Measurements from ENCODE around the gene NAA80. TPM values are rescaled to one million over a fixed set of nuclear protein-coding genes. Genes with fewer than 3 reads are reported as not detected.

NAA80 gene
- total and polyA plus RNA-seq, 12 donors = 6.4 to 13.5 (median 8.2) TPM

DNA sequence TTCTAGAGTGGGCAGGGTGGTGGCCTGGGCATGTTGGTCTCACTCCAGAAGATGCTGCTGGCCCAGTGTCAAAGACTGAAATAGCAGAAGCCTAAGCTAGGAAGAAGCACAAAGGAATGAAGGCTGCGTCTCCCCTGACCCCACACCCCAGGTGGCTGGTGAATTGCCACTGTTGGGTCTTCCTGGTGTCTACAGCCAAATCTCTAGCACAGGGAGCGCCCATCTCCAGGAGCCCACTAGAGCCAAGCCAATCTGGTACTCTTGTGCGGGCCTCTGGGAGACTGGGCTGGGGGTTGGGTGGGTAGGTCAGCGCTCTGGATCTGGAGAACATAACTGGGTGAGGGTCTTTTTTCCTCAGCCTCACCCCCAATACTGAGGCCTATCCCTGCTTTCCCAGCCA is 27.9 kb upstream of the NAA80 start:
- H3K4me3 ChIP-seq = peak overlapping the region; percentile 76 to 97 (median 90)
- H3K27ac ChIP-seq = peak overlapping the region in 7 of 10 donors; percentile 79 to 93 (median 91)
- ATAC-seq (no peak), DNase-seq (no peak)
- no peaks in the 10 kb centered on the region for H3K27me3 ChIP-seq
- H3K36me3 ChIP-seq = peaks cover 8 to 56% (median 34%) of the 10 kb centered on the region in 9 donors
- WGBS, 2 donors = 62 to 67% methylated on average over 4 of the region's 4 CpGs
- intact Hi-C loops (cut with DNase I) = loop anchor here in 1 of 10 donors (10.0 kb wide), 1 partner anchor 62 kb away; the partner anchor contains the start of gene SEMA3B
- TF ChIP-seq, protein P1, sequence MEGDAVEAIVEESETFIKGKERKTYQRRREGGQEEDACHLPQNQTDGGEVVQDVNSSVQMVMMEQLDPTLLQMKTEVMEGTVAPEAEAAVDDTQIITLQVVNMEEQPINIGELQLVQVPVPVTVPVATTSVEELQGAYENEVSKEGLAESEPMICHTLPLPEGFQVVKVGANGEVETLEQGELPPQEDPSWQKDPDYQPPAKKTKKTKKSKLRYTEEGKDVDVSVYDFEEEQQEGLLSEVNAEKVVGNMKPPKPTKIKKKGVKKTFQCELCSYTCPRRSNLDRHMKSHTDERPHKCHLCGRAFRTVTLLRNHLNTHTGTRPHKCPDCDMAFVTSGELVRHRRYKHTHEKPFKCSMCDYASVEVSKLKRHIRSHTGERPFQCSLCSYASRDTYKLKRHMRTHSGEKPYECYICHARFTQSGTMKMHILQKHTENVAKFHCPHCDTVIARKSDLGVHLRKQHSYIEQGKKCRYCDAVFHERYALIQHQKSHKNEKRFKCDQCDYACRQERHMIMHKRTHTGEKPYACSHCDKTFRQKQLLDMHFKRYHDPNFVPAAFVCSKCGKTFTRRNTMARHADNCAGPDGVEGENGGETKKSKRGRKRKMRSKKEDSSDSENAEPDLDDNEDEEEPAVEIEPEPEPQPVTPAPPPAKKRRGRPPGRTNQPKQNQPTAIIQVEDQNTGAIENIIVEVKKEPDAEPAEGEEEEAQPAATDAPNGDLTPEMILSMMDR (IDR thresholded peaks at IDR 0.05) = no peak
- H3K4me1 ChIP-seq = peaks cover 19 to 65% (median 55%) of the 10 kb centered on the region in 9 donors
- H3K9me3 ChIP-seq = no peaks in the 10 kb centered on the region

DNA sequence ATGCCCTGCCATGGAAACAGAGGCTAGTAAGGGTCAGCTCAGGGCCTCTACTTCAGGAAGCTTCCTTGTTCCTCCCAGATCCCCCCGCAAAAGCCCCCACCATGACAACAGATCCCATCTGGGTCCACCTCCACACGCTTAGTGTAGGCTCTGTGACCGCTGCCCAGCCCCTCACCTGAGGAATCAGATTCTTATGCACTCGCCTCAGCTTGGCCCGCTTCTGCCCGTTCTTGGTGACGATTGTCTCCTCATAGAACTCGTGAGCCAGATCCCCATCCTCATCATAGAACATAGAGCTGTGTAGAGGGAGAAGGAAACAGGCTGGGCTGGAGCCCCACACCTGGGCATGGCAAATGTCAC is 27.0 kb upstream of the NAA80 start:
- TF ChIP-seq, protein P1 (IDR thresholded peaks at IDR 0.05) = no peak
- DNase-seq = no peak
- Histone ChIP-seq H3K4me3 (no peak overlapping the region), H3K4me1 (peaks cover 21 to 68% (median 54%) of the 10 kb centered on the region in 9 donors), H3K36me3 (peaks cover 3 to 46% (median 24%) of the 10 kb centered on the region in 9 donors), H3K9me3 (no peaks in the 10 kb centered on the region), H3K27me3 (no peaks in the 10 kb centered on the region), H3K27ac (peak overlapping the region in 6 of 10 donors; percentile 40 to 99 (median 95))
- WGBS, 2 donors = 92 to 94% methylated on average over 8 of the region's 8 CpGs
- ATAC-seq = no peak
- intact Hi-C loops (cut with DNase I) = loop anchor here in 1 of 10 donors (10.0 kb wide), 1 partner anchor 61 kb away; the partner anchor contains the start of gene SEMA3B

DNA sequence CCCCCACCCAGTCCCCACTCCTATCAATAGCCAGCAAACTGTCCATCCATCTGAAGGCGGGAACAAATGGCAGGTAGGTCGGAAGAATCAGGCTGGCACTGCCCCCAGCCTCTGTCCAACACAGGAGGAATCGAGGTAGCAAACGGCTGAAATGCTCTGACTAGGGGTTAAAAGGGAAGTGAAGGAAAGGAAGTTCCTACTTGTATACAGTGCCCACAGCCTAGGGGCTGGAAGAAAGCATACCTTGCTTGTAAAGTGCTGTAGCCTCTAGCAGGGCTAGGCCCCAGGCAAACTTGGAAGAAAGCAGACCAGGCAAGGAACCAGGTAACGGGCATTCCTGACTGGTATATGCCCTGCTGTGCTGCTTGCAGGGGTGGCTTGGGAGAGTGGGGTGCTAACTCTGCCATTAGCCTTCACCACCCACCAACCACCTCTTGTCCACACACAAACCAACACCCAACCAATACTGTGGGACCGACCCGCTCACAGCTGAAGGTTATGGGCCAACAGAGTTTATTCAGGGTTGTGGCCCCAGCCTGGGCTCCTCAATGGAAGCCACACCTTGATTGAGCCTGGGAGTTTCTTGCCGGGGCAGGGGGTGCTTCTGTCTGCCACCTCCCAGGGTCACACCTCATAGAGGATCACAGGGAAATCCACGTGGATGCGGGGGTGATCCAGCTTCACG is 26.4 kb upstream of the NAA80 start:
- TF ChIP-seq, protein P1 (IDR thresholded peaks at IDR 0.05) = no peak
- no peak overlapping the region for H3K4me3 ChIP-seq
- no peaks in the 10 kb centered on the region for H3K27me3 ChIP-seq
- ATAC-seq (no peak), DNase-seq (no peak)
- H3K4me1 ChIP-seq = peaks cover 21 to 70% (median 55%) of the 10 kb centered on the region in 9 donors
- no peaks in the 10 kb centered on the region for H3K9me3 ChIP-seq
- WGBS, 2 donors = 88 to 95% methylated on average over 11 of the region's 11 CpGs
- peaks cover 0 to 41% (median 19%) of the 10 kb centered on the region in 9 donors for H3K36me3 ChIP-seq
- intact Hi-C loops (cut with DNase I) = loop anchor here in 3 of 10 donors (2.0 to 10.0 kb wide), 3 partner anchors 51 to 99 kb away; partner anchors contain the start of gene SEMA3B (in 1 of the 3)
- H3K27ac ChIP-seq = peak overlapping the region; percentile 40 to 99 (median 96)

DNA sequence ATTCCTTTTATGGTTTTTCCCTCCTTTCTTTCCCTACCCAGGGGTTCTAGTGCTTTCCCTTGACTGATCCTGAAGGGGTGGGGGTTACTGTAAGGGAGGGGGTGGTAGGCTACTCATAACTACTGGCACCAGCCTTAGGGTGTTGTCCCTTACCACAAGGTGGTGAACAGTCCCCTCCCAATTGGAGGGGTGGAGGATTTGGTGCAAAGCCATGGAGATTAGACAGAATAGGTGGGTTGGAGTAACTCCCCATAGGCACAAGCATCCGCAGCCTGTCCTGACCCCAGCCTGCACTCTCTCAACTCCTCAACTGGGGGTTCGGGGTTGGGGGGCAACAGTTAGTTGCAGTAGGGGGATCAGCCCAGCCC is 25.9 kb upstream of the NAA80 start:
- TF ChIP-seq, protein P1 (IDR thresholded peaks at IDR 0.05) = no peak
- ATAC-seq (no peak), DNase-seq (no peak)
- Histone ChIP-seq H3K9me3 (no peaks in the 10 kb centered on the region), H3K27ac (peak overlapping the region; percentile 48 to 99 (median 97)), H3K36me3 (peaks cover 0 to 36% (median 14%) of the 10 kb centered on the region in 9 donors), H3K27me3 (no peaks in the 10 kb centered on the region), H3K4me1 (peaks cover 25 to 75% (median 60%) of the 10 kb centered on the region in 9 donors), H3K4me3 (no peak overlapping the region)
- 84 to 88% methylated on average over 2 of the region's 2 CpGs for WGBS, 2 donors
- intact Hi-C loops (cut with DNase I) = loop anchor here in 3 of 10 donors (2.0 to 10.0 kb wide), 3 partner anchors 50 to 98 kb away; partner anchors contain the start of gene SEMA3B (in 1 of the 3)
